Heart right ventricle (tissue), 16 donors: ENCODE data around the gene UST. TPM values are rescaled to one million over a fixed set of nuclear protein-coding genes. Genes with fewer than 3 reads are reported as not detected.

Source experiments
- ATAC-seq, 8 donors: fragments of 200-7000 bp; cut with Tn5 transposase; one replicate each; pipeline ENCODE4 v1.9.1; 2020; ENCODE audit warnings: mild to moderate bottlenecking in 8 of 8, moderate library complexity in 8 of 8, moderate number of reproducible peaks in 1 of 8
- DNase-seq, 2 donors: peaks; one replicate each; pipeline ENCODE4 v3.0.0-alpha.2; 2020
- H3K27ac ChIP-seq, 10 donors: fragments of 200-600 bp; sonication (generic) in 2 of 10; one replicate each; pipeline versions ENCODE4 v1.5.0 to v1.8.0; 2020 to 2022; ENCODE audit warnings: mild to moderate bottlenecking in 3 of 10
- H3K27me3 ChIP-seq, 7 donors: fragments of 200-600 bp; one replicate each; pipeline ENCODE4 v1.8.0; 2021 to 2022; ENCODE audit warnings: mild to moderate bottlenecking in 2 of 7
- H3K36me3 ChIP-seq, 9 donors: fragments of 200-600 bp; sonication (generic) in 1 of 9; one replicate each; pipeline versions ENCODE4 v1.5.0 to v1.8.0; 2020 to 2022; ENCODE audit warnings: mild to moderate bottlenecking in 2 of 9
- H3K4me1 ChIP-seq, 9 donors: fragments of 200-600 bp; sonication (generic) in 1 of 9; one replicate each; pipeline versions ENCODE4 v1.5.0 to v1.8.0; 2020 to 2022; ENCODE audit warnings: mild to moderate bottlenecking in 4 of 9
- H3K4me3 ChIP-seq, 10 donors: fragments of 200-600 bp; sonication (generic) in 2 of 10; one replicate each; pipeline versions ENCODE4 v1.5.0 to v1.8.0; 2020 to 2022; ENCODE audit warnings: mild to moderate bottlenecking in 7 of 10, moderate library complexity in 2 of 10
- H3K9me3 ChIP-seq, 11 donors: fragments of 200-600 bp in 10 of 11; sonication (generic) in 2 of 11; one replicate each; pipeline versions ENCODE4 v1.5.0 to v1.8.0; 2013 to 2022; ENCODE audit warnings: mild to moderate bottlenecking in 2 of 11, control low read depth in 1 of 11, moderate library complexity in 1 of 11
- WGBS, 2 donors: extraction: QIAGEN DNeasy Blood & Tissue Kit; methylation state at CpG; one replicate each; pipeline ENCODE4 v1.1.7; 2013; ENCODE audit warnings: inconsistent platforms in 1 of 2; 5-methylcytosine and 5-hydroxymethylcytosine counted together
- intact Hi-C, 10 donors: fragments of 100-400 bp; cut with DNase I; formaldehyde crosslinking; loops; one replicate each; pipeline versions ENCODE4 v1.11.1 to v1.14.2; 2022
- polyA plus RNA-seq, 2 donors: library from polyadenylated mRNA; stranded (reverse); fragments of 200-250 nt; gene quantifications; one replicate each; pipeline ENCODE4 v1.2.3, GENCODE V29; 2013
- total RNA-seq, 10 donors: library from RNA; stranded (reverse); fragmentation: NEBNext Ultra II Directional in 3 of 10; extraction: Animal tissue kit (Norgen Biotek cat#: 25700) in 3 of 10; gene quantifications; one replicate each; pipeline versions ENCODE4 v1.2.1 to v1.2.4, GENCODE V29; 2021 to 2023
- TF ChIP-seq, protein P1 (sequence below), 9 donors: fragments of 200-600 bp; sonication (generic) in 2 of 9; IDR thresholded peaks; one replicate each; pipeline versions ENCODE4 v1.5.0 to v1.8.0; 2021 to 2022; ENCODE audit warnings: antibody characterized with exemption in 9 of 9, mild to moderate bottlenecking in 5 of 9, moderate library complexity in 1 of 9
- donor health status: Arrhythmogenic right ventricular cardiomyopathy.
- donor health status: ischemic (EF 13 %, LVEDD 7.1; RV severe dilation, severe dysfunction).
- donor health status: healthy with polysubstance abuse.
- donor health status: DM: no; HTN: yes; CAD: no.
- donor health status: DM: no; HTN: no; CAD: no.
- donor health status: ischemic (EF 25% LVEDD 6.9; RV normal size, moderate dysfunction).
- donor health status: ischemic (EF 25% LVEDD 5.7; RV mildly dilated, moderate dysfunction).
- donor health status: healthy.
- donor health status: DM: yes; HTN: yes; CAD: no.
- donor health status: Ischemic cardiomyopathy.
- donor health status: ischemic (EF 35%, LVEDD 5.7; RV mildly dilated, moderate dysfunction).
- donor health status: nonischemic (EF 11% LVEDD 7.7; RV severe dilation, severe dysfunction).
- donor health status: DM: yes; HTN: yes; CAD: no.
- donor health status: PGD.
- donor health status: ischemic (EF 29% LVEDD 5.4; RV normal size, mild dysfunction).
- donor health status: nonischemic (EF 23%, LVEDD 6.1; RV moderate dilation, normal function).

Gene UST
- total and polyA plus RNA-seq, 12 donors, result 1.6 to 4.1 (median 2.3) TPM

DNA sequence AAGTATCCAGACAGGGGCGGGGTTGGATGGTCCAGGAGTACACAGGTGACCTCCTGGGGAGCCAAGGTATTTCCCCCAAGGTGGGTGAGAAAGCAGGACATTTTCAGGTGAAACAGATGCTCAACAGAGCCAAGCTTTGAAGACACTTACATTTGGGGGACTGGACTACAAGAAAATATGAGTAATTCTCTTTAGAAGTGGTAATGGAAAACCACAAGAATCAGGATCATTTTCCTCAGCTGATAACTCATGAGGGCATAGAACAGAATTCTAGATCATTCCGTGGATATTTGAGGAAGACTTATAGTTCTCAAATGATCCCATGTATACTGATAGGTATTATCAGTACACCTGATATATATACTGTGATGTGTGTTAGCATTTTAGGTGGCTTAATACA, 89.9 kb downstream of the UST start:
- no peak overlapping the region for H3K27ac ChIP-seq
- no peaks in the 10 kb centered on the region for H3K36me3 ChIP-seq
- no peaks in the 10 kb centered on the region for H3K4me1 ChIP-seq
- no peaks in the 10 kb centered on the region for H3K27me3 ChIP-seq
- 91 to 92% methylated on average over 2 of the region's 2 CpGs for WGBS, 2 donors
- intact Hi-C loops, result no loop called here
- no peaks in the 10 kb centered on the region for H3K9me3 ChIP-seq
- TF ChIP-seq, protein P1, sequence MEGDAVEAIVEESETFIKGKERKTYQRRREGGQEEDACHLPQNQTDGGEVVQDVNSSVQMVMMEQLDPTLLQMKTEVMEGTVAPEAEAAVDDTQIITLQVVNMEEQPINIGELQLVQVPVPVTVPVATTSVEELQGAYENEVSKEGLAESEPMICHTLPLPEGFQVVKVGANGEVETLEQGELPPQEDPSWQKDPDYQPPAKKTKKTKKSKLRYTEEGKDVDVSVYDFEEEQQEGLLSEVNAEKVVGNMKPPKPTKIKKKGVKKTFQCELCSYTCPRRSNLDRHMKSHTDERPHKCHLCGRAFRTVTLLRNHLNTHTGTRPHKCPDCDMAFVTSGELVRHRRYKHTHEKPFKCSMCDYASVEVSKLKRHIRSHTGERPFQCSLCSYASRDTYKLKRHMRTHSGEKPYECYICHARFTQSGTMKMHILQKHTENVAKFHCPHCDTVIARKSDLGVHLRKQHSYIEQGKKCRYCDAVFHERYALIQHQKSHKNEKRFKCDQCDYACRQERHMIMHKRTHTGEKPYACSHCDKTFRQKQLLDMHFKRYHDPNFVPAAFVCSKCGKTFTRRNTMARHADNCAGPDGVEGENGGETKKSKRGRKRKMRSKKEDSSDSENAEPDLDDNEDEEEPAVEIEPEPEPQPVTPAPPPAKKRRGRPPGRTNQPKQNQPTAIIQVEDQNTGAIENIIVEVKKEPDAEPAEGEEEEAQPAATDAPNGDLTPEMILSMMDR (IDR thresholded peaks at IDR 0.05), result no peak
- no peak for ATAC-seq
- no peak for DNase-seq
- no peak overlapping the region for H3K4me3 ChIP-seq

DNA sequence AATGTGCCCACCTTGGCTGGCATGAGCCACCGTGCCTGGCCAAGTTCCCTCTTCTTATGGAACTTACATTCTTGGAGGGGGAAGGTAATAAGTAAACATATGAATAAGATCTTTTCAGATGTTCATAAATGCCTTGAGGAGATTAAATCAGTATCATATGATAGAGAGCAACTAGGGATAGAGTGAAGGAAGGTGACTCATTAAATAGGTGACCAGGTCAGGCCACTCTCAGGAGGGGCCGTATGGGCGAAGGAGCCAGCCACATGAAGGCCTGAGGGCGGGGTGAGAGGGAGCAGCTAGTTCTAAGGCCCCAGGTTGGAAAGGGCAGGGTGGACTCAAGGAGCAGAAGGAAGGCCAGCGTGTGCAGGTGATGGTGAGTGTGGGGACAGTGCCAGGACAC, 91.1 kb downstream of the UST start:
- WGBS, 2 donors, result 86 to 95% methylated on average over 5 of the region's 5 CpGs
- ATAC-seq (no peak), DNase-seq (no peak)
- H3K9me3 ChIP-seq, result no peaks in the 10 kb centered on the region
- H3K4me3 ChIP-seq, result no peak overlapping the region
- intact Hi-C loops, result no loop called here
- TF ChIP-seq, protein P1 (IDR thresholded peaks at IDR 0.05), result no peak
- H3K36me3 ChIP-seq, result no peaks in the 10 kb centered on the region
- H3K4me1 ChIP-seq, result no peaks in the 10 kb centered on the region
- no peaks in the 10 kb centered on the region for H3K27me3 ChIP-seq
- no peak overlapping the region for H3K27ac ChIP-seq

GRCh38 chr6:148839044-148839443, 92.2 kb downstream of the UST start:
- Histone ChIP-seq H3K27ac (no peak overlapping the region), H3K4me3 (no peak overlapping the region), H3K9me3 (no peaks in the 10 kb centered on the region), H3K4me1 (no peaks in the 10 kb centered on the region), H3K36me3 (no peaks in the 10 kb centered on the region), H3K27me3 (no peaks in the 10 kb centered on the region)
- DNase-seq (no peak), ATAC-seq (no peak)
- 90 to 96% methylated on average over 3 of the region's 3 CpGs for WGBS, 2 donors
- TF ChIP-seq, protein P1 (IDR thresholded peaks at IDR 0.05), result no peak
- intact Hi-C loops, result no loop called here

DNA sequence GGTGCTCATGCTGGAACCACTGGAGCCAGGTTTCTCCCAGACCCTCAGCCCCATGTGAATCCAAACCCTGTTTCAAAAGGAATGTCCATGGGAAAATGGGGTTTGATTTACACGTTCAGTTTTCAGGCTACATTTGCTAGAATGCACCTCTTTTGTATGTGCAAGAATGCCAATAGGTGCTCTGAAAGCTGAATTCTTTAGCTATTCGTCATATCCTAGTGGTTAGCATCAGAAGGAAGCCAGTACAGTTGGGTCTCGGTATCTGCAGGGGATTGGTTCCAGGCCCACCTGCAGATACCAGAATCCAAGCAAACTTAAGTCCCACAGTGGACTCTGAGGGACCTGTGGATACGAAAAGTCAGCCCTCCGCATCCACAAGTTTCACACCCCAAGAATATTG, 93.4 kb downstream of the UST start:
- Histone ChIP-seq H3K27ac (no peak overlapping the region), H3K4me1 (no peaks in the 10 kb centered on the region), H3K27me3 (no peaks in the 10 kb centered on the region), H3K4me3 (no peak overlapping the region), H3K9me3 (no peaks in the 10 kb centered on the region), H3K36me3 (no peaks in the 10 kb centered on the region)
- DNase-seq (no peak), ATAC-seq (no peak)
- 84 to 90% methylated on average over 5 of the region's 5 CpGs for WGBS, 2 donors
- TF ChIP-seq, protein P1 (IDR thresholded peaks at IDR 0.05), result no peak
- intact Hi-C loops, result no loop called here
